Erythroblast (primary cell): ENCODE measurements around the gene KCNH3.

ENCODE experiments used
- GATA1 ChIP-seq: IDR thresholded peaks from 2 replicates; pipeline ENCODE4 v1.6.1; 2011; ENCODE audit warnings: low read depth, mild to moderate bottlenecking, control low read depth, low read length, moderate library complexity
- POLR2A ChIP-seq: IDR thresholded peaks from 2 replicates; pipeline ENCODE4 v1.6.1; 2011; ENCODE audit warnings: mild to moderate bottlenecking, low read length

DNA sequence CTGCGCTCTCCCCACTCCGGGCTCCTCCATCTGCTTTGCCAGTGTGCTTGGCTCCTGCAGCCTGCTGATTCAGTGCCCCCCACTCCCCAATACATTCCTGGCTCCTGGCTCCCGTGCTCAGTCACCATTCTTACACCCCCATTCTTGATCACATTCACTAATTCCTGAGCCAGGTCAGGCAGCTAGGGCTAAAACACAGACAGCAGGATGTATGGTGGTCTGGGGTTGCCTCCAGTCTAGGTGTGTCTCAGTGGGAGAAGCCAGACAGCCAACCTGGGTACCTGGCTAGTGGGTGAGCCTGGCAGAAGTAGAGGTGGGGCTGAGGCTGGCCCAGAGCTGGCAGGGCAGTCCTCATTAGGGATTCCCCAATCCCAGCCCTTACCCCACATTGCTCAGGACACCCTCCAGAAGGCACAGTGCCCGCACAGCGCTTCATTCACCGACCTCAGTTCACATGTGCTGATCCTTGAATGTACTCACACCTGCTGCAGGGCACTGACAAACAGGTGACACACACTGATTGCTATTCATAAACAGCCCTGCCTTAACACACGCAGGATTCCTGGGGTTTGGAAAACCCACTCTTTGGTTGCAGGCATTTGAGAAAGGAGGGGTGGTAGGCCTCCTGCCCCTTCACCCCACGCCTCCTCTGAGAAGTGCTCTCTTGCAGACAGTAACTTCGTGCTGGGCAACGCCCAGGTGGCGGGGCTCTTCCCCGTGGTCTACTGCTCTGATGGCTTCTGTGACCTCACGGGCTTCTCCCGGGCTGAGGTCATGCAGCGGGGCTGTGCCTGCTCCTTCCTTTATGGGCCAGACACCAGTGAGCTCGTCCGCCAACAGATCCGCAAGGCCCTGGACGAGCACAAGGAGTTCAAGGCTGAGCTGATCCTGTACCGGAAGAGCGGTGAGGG, 1.7 kb downstream of the KCNH3 start:
- no peak for TF ChIP-seq POLR2A
- TF ChIP-seq GATA1 = no peak
